Epithelial cell of proximal tubule (primary cell): ENCODE results near the gene DHX29. TPM values are rescaled to one million over a fixed set of nuclear protein-coding genes. Genes with fewer than 3 reads are reported as not detected.
A peak's percentile ranks its signal among the peaks of the same experiment; 100 is the strongest.

Source experiments
- DNase-seq: peaks from one replicate; pipeline ENCODE4 v3.0.0-alpha.2; 2011; ENCODE audit warnings: low read depth
- H3K4me3 ChIP-seq: 2 replicates; pipeline ENCODE4 v1.5.1; 2011; ENCODE audit warnings: low read depth, mild to moderate bottlenecking, low read length
- total RNA-seq: library from RNA; depleted of rRNA; stranded (reverse); fragments of >200 nt; gene quantifications from 2 replicates; pipeline ENCODE4 v1.2.3, GENCODE V29; 2015
- TF ChIP-seq, protein P1 (sequence below): conservative IDR thresholded peaks from 2 replicates; pipeline ENCODE4 v1.5.1; 2012; ENCODE audit warnings: low read depth, mild to moderate bottlenecking, low read length

The DHX29 gene
- total RNA-seq, 1 donor from 2014 or later: 17.1 TPM

- no peak overlapping the region for H3K4me3 ChIP-seq
- TF ChIP-seq, protein P1, sequence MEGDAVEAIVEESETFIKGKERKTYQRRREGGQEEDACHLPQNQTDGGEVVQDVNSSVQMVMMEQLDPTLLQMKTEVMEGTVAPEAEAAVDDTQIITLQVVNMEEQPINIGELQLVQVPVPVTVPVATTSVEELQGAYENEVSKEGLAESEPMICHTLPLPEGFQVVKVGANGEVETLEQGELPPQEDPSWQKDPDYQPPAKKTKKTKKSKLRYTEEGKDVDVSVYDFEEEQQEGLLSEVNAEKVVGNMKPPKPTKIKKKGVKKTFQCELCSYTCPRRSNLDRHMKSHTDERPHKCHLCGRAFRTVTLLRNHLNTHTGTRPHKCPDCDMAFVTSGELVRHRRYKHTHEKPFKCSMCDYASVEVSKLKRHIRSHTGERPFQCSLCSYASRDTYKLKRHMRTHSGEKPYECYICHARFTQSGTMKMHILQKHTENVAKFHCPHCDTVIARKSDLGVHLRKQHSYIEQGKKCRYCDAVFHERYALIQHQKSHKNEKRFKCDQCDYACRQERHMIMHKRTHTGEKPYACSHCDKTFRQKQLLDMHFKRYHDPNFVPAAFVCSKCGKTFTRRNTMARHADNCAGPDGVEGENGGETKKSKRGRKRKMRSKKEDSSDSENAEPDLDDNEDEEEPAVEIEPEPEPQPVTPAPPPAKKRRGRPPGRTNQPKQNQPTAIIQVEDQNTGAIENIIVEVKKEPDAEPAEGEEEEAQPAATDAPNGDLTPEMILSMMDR: no peak
- no peak for DNase-seq
Measured at GRCh38 chr5:55222092-55222984, 85.2 kb downstream of the DHX29 start.

DNA sequence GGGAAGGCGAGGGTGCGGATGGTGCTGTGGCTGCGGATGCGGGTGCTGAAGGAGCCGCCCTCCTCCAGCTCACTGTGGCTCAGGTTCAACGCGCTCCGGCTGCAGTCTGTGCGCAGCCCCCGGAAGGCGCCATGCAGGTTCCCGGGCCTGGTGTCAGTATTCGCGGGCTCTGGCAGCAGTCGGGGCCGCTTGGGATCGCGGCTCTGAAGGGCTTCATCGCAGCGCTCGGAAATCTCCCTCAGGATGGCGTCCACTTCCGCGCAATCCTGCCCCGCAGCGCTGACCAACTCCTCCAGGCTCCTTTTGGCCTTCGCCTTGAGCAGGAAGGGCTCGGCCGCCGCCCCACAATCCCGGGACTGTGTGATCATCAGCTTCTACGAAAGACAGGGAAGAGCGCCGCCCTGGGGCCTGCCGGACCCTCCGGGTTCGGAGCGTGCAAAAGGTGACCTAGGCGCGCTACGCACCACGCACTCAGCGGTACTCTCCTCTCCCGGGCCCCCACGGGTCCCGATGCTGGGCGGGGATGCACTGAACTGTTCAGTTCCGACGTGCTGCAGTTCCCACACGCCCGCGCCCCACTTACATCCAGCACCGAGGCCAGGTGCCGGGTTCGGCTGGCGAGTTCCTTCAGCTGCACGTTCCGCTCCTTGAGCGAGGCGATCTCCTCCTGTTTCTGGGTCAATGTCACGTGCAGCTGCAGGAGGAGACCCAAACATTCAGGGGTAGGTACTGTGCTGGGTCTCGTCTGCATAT lies 86.9 kb downstream of the DHX29 start:
- peak overlapping the region; percentile 53 for H3K4me3 ChIP-seq
- TF ChIP-seq, protein P1: peak; percentile 28
- no peak for DNase-seq

DNA sequence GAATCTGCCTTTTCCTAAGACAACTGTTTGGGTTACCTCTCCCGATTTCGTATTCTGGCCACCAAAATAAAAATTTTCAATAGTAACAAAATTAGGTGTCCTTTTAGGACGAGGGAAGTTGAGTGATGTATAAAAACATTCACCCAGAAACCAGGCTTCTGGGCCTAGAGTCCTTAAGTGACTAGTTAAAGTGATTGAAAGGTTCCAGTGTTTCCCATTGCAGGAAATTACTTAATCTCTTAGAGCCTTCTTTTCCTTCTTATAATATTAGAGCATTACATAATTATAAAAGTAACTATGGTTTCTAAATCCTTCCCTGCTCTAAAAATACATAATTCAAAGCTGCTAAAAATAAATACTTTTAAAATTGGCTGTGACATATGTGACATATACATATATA lies 87.7 kb downstream of the DHX29 start:
- TF ChIP-seq, protein P1: no peak
- DNase-seq: no peak
- H3K4me3 ChIP-seq: no peak overlapping the region

GRCh38 chr5:55218967-55219366 lies 88.5 kb downstream of the DHX29 start:
- TF ChIP-seq, protein P1: no peak
- H3K4me3 ChIP-seq: no peak overlapping the region
- DNase-seq: no peak

GRCh38 chr5:55211184-55211874 lies 96.2 kb downstream of the DHX29 start:
- TF ChIP-seq, protein P1: no peak

More at GRCh38 chr5:55211184-55211874, 96.2 kb downstream of the DHX29 start:
- H3K4me3 ChIP-seq: no peak overlapping the region
- no peak for DNase-seq

Other genes with a start within 250 kb of the DHX29 start
- not detected in 2 replicates for gene GZMA, start 205.0 kb downstream of the DHX29 start, total RNA-seq
- 38.8 and 58.5 TPM in 2 replicates for gene GPX8, start 147.5 kb downstream of the DHX29 start, total RNA-seq
- gene CDC20B, start 134.5 kb downstream of the DHX29 start, total RNA-seq: not detected in 2 replicates
- gene MCIDAS, start 80.4 kb downstream of the DHX29 start, total RNA-seq: 0.06 and 0.22 TPM in 2 replicates
- 1.8 and 3.0 TPM in 2 replicates for gene CCNO, start 74.1 kb downstream of the DHX29 start, total RNA-seq
- 76.3 and 91.2 TPM in 2 replicates for gene MTREX, start 295 bp upstream of the DHX29 start, total RNA-seq
- gene PLPP1, start 227.3 kb upstream of the DHX29 start, total RNA-seq: 19.8 and 36.2 TPM in 2 replicates